ENCODE data around the gene YIPF6.
A peak's percentile ranks its signal among the peaks of the same experiment; 100 is the strongest.

YIPF6 gene, protein sequence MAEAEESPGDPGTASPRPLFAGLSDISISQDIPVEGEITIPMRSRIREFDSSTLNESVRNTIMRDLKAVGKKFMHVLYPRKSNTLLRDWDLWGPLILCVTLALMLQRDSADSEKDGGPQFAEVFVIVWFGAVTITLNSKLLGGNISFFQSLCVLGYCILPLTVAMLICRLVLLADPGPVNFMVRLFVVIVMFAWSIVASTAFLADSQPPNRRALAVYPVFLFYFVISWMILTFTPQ

DNA sequence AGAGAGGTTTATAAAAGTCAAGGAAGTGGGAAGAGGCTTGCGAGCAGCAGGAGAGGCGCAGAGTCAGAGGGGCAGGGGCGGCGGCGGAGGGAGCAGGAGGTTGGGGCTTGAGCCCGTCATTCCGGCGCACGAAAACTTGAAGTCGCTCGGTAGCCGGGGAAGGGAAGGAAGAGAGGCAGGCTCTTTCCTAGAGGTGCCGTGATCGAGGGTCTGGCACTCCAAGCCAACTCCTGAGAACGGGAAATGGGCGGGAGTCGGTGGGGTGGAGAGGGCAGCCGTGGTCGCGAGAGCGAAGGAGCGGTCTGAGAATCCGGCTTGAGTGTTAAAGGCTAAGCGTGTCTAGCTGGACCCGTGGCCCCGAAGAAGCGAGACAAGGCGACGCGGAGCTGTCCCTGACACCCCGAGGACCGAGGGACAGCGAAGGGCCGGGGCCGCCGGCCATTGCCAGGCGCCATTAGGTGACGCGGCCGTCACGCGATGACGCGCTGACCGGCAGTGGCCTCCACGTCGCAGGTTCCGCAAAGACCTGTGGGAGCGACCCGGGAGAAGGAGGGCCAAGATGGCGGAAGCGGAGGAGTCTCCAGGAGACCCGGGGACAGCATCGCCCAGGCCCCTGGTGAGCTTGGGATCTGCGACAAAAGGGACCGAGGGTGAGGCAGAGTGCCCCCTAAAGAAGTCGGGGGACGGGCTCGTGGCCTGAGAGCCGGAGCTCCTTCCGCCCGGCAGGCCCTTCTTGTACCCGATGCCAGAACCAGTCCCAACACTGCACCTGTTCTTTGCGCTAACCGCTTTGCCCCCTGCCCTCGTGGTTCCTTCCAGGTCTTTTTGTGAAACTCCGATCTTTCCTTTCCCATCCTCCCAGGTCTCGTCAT, at the start of gene YIPF6:
YIPF6 (plus strand) TSS at position 544 of the 872 bp plus-strand sequence; CDS start at position 560, 16 bp downstream.
- H3K4me3 ChIP-seq (ENCODE audit: low read depth, low read length) = peak within 1 kb of the TSS; percentile 83
- peak; percentile 66 for DNase-seq (ENCODE audit: low read depth, low spot score)
- TF ChIP-seq, protein P1, sequence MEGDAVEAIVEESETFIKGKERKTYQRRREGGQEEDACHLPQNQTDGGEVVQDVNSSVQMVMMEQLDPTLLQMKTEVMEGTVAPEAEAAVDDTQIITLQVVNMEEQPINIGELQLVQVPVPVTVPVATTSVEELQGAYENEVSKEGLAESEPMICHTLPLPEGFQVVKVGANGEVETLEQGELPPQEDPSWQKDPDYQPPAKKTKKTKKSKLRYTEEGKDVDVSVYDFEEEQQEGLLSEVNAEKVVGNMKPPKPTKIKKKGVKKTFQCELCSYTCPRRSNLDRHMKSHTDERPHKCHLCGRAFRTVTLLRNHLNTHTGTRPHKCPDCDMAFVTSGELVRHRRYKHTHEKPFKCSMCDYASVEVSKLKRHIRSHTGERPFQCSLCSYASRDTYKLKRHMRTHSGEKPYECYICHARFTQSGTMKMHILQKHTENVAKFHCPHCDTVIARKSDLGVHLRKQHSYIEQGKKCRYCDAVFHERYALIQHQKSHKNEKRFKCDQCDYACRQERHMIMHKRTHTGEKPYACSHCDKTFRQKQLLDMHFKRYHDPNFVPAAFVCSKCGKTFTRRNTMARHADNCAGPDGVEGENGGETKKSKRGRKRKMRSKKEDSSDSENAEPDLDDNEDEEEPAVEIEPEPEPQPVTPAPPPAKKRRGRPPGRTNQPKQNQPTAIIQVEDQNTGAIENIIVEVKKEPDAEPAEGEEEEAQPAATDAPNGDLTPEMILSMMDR (IDR thresholded peaks at IDR 0.05; ENCODE audit: low read depth, low read length) = no peak
- in situ Hi-C loops (cut with HindIII; ENCODE audit: low sequenced_read_pairs) = no loop called here

DNA sequence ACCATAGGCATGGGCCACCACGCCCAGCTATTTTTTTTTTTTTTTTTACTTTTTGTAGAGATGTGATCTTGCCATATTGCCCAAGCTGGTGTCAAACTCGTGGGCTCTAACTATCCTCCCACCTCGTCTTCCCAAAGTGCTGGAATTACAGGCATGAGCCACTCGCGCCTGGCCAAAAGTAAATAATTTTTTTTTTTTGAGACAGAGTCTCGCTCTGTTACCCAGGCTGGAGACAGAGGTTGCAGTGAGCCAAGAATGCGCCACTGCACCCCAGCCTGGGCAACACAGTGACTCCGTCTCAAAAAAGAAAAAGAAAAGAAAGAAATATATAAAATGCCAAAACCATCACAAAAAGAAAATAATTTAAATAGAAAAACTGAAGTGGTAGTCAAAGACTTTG, 47.1 kb upstream of the YIPF6 start:
- TF ChIP-seq, protein P1 (IDR thresholded peaks at IDR 0.05; ENCODE audit: low read depth, low read length) = no peak
- DNase-seq (ENCODE audit: low read depth, low spot score) = no peak
- in situ Hi-C loops (cut with HindIII; ENCODE audit: low sequenced_read_pairs) = no loop called here
- H3K4me3 ChIP-seq (ENCODE audit: low read depth, low read length) = no peak overlapping the region

DNA sequence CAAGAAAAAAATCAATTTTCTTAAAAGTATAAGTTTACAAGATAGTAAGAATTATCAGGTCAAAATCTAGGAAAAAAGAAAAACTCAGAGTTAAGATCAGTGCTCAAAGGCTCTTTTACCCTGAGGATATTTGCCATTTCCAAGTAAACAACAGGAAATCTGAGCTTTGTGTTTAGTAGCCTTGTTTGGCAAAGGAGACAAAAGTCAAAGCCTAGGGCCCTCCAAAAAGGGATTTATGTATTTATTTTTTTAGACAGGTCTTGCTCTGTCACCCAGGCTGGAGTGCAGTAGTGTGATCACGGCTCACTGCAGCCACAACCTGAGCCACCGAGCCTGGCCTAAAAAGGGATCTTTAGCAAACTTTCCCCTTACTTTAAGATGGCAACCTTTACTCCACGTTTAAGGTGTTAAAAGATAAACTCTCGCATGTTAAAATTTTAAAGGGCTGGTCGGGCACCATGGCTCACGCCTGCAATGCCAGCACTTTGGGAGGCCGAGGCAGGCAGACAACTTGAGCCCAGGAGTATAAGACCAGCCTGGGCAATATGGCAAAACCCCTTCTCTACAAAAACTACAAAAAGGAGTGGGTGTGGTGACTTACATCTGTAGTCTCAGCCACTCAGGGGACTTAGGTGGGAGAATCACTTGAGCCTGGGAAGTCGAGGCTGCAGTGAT, 44.2 kb upstream of the YIPF6 start:
- DNase-seq (ENCODE audit: low read depth, low spot score) = no peak

DNA sequence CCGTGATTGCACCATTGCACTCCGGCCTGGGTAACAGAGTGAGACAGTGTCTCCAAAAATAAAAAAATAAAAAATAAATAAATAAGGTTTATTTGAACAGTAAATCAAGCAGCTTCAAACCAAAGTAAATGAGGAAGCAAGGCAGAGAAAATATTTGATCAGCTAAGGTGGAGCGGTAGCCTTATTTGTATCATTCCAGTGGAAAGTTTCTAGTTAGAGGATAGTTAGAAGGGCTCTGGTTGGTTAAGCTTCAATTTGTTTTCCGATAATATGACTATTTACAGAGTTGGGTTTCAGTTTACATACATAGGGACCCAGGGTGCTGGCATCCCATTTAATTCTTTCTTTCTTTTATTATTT, 43.7 kb upstream of the YIPF6 start:
- in situ Hi-C loops (cut with HindIII; ENCODE audit: low sequenced_read_pairs) = no loop called here
- TF ChIP-seq, protein P1 (IDR thresholded peaks at IDR 0.05; ENCODE audit: low read depth, low read length) = no peak

More for the DNA sequence above, 44.2 kb upstream of the YIPF6 start:
- in situ Hi-C loops (cut with HindIII; ENCODE audit: low sequenced_read_pairs) = no loop called here
- TF ChIP-seq, protein P1 (IDR thresholded peaks at IDR 0.05; ENCODE audit: low read depth, low read length) = no peak
- no peak overlapping the region for H3K4me3 ChIP-seq (ENCODE audit: low read depth, low read length)

DNA sequence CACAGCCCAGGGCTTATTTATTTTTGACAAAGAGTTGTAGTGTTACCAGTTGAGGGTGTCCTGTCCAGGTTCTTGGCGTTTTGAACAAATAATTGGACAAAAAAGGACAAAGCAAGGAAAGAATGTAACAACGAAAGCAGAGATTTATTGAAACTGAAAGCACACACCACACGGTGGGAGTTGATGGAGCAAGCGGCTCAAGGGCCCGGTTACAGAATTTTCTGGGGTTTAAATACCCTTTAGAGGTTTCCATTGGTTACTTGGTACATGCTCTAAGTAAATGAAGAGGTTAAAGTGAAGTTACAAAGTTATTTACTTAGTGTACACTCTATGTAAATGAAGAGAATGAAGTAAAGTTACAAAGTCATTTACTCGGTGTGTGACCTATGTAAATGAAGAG, 37.8 kb upstream of the YIPF6 start:
- in situ Hi-C loops (cut with HindIII; ENCODE audit: low sequenced_read_pairs) = no loop called here
- H3K4me3 ChIP-seq (ENCODE audit: low read depth, low read length) = no peak overlapping the region
- TF ChIP-seq, protein P1 (IDR thresholded peaks at IDR 0.05; ENCODE audit: low read depth, low read length) = no peak
- DNase-seq (ENCODE audit: low read depth, low spot score) = no peak

More for the DNA sequence above, 43.7 kb upstream of the YIPF6 start:
- no peak for DNase-seq (ENCODE audit: low read depth, low spot score)
- no peak overlapping the region for H3K4me3 ChIP-seq (ENCODE audit: low read depth, low read length)

DNA sequence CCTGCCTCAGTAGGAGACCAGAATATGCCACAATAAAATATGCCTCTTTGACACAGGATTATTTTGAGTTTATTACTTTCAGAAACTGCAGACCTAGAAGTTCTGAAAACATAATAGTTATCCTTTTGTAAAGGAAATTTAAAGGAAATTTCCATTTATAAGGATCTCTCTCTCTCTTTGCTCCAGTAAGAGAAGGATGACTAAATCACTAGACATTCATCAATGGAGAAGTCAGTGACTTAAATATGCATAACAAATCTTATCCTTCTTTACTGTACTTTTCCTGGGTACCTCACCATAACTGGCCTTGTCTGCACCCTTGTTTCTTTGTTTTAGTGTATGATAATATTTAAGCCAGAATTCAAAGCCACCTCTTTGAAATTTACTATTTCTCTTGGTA, 37.3 kb upstream of the YIPF6 start:
- no peak overlapping the region for H3K4me3 ChIP-seq (ENCODE audit: low read depth, low read length)
- in situ Hi-C loops (cut with HindIII; ENCODE audit: low sequenced_read_pairs) = no loop called here
- DNase-seq (ENCODE audit: low read depth, low spot score) = no peak
- TF ChIP-seq, protein P1 (IDR thresholded peaks at IDR 0.05; ENCODE audit: low read depth, low read length) = no peak

All from astrocyte of the spinal cord (primary cell).